Psoas muscle (tissue), 8 donors: ENCODE measurements around the gene MAP6D1. TPM values are rescaled to one million over a fixed set of nuclear protein-coding genes. Genes with fewer than 3 reads are reported as not detected.

ENCODE experiments used
- ATAC-seq, 4 donors: fragments of 200-7000 bp; cut with Tn5 transposase; one replicate each; pipeline ENCODE4 v1.9.1; 2020; ENCODE audit warnings: moderate library complexity in 3 of 4, mild to moderate bottlenecking in 2 of 4
- DNase-seq, 2 donors: peaks; one replicate each; pipeline ENCODE4 v3.0.0-alpha.2; 2020
- H3K27ac ChIP-seq: fragments of 200-600 bp; one replicate; pipeline ENCODE4 v1.8.0; 2022
- H3K27me3 ChIP-seq, 3 donors: fragments of 200-600 bp in 1 of 3; one replicate each; pipeline versions ENCODE4 v1.6.1 to v1.8.0; 2013 to 2022; ENCODE audit warnings: low read length in 2 of 3, mild to moderate bottlenecking in 2 of 3, moderate library complexity in 1 of 3; ENCODE audit not compliant: insufficient read depth in 3 of 3
- H3K36me3 ChIP-seq, 2 donors: fragments of 200-600 bp in 1 of 2; one replicate each; pipeline versions ENCODE4 v1.6.1 to v1.8.0; 2013 to 2022; ENCODE audit warnings: low read depth in 1 of 2, mild to moderate bottlenecking in 1 of 2, moderate library complexity in 1 of 2; ENCODE audit not compliant: insufficient read depth in 1 of 2
- H3K4me1 ChIP-seq: fragments of 200-600 bp; one replicate; pipeline ENCODE4 v1.8.0; 2022
- H3K4me3 ChIP-seq: fragments of 200-600 bp; one replicate; pipeline ENCODE4 v1.8.0; 2022; ENCODE audit warnings: mild to moderate bottlenecking
- H3K9me3 ChIP-seq: fragments of 200-600 bp; one replicate; pipeline ENCODE4 v1.8.0; 2022
- WGBS, 3 donors: extraction: QIAGEN DNeasy Blood & Tissue Kit; methylation state at CpG; one replicate each; pipeline versions ENCODE4 v1.1.6 to v1.1.7; 2013; 5-methylcytosine and 5-hydroxymethylcytosine counted together
- intact Hi-C, 2 donors: fragments of 100-400 bp; cut with DNase I; formaldehyde crosslinking; loops; one replicate each; pipeline versions ENCODE4 v1.11.0 to v1.14.2; 2022
- polyA plus RNA-seq, 3 donors: library from polyadenylated mRNA; stranded (reverse); fragments of 200-250 nt; gene quantifications; one replicate each; pipeline ENCODE4 v1.2.3, GENCODE V29; 2013
- total RNA-seq, 4 donors: library from RNA; stranded (reverse); fragmentation: NEBNext Ultra II Directional in 2 of 4; extraction: Animal tissue kit (Norgen Biotek cat#: 25700) in 2 of 4; gene quantifications; one replicate each; pipeline versions ENCODE4 v1.2.1 to v1.2.4, GENCODE V29; 2021 to 2023
- TF ChIP-seq, protein P1 (sequence below): fragments of 200-600 bp; IDR thresholded peaks from one replicate; pipeline ENCODE4 v1.8.0; 2022; ENCODE audit warnings: antibody characterized with exemption
- donor health status: healthy with polysubstance abuse.
- donor health status: DM: no; HTN: no; CAD: no; lungs with moderate emphysema.
- donor health status: Bipolar disorder and iron deficiency.
- donor health status: healthy.
- donor health status: DM: yes; HTN: yes; CAD: no.
- donor health status: DM: no; HTN: no; CAD: no.
- donor health status: DM: no; HTN: no; CAD: no.
- donor health status: DM: yes; HTN: yes; CAD: no.

The MAP6D1 gene
- total and polyA plus RNA-seq, 7 donors = 2.7 to 12.3 (median 5.0) TPM

- 73 to 77% (median 74%) methylated on average over 6 of the region's 6 CpGs for WGBS, 3 donors
Measured at GRCh38 chr3:183802989-183803388, 22.4 kb downstream of the MAP6D1 start.

DNA sequence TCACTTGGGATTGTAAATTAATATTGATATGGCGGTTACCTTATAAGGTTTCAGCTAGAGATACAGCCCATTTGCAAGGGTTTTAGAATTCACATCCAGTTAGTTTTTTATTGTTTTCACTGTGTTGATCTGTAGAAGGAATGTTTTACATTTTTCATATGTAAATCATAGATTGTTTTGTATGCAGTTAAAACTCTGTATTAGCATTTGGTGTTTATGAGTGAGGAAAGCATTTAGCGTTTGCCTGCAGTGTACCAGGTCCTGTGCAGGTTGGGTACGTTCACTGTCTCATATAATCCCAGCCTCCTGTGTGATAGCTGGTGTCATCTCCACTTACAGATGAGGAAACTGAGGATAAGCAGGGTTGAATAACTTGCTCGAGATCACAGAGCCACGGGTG is 23.8 kb downstream of the MAP6D1 start:
- no peak for DNase-seq
- Histone ChIP-seq H3K9me3 (no peaks in the 10 kb centered on the region), H3K36me3 (peaks cover 4 to 88% of the 10 kb centered on the region in 2 donors), H3K4me1 (no peaks in the 10 kb centered on the region), H3K27me3 (no peaks in the 10 kb centered on the region), H3K27ac (no peak overlapping the region), H3K4me3 (no peak overlapping the region)
- 87 to 94% (median 93%) methylated on average over 5 of the region's 5 CpGs for WGBS, 3 donors
- no peak for ATAC-seq
- TF ChIP-seq, protein P1, sequence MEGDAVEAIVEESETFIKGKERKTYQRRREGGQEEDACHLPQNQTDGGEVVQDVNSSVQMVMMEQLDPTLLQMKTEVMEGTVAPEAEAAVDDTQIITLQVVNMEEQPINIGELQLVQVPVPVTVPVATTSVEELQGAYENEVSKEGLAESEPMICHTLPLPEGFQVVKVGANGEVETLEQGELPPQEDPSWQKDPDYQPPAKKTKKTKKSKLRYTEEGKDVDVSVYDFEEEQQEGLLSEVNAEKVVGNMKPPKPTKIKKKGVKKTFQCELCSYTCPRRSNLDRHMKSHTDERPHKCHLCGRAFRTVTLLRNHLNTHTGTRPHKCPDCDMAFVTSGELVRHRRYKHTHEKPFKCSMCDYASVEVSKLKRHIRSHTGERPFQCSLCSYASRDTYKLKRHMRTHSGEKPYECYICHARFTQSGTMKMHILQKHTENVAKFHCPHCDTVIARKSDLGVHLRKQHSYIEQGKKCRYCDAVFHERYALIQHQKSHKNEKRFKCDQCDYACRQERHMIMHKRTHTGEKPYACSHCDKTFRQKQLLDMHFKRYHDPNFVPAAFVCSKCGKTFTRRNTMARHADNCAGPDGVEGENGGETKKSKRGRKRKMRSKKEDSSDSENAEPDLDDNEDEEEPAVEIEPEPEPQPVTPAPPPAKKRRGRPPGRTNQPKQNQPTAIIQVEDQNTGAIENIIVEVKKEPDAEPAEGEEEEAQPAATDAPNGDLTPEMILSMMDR = no peak
- intact Hi-C loops = no loop called here

More at GRCh38 chr3:183802989-183803388, 22.4 kb downstream of the MAP6D1 start:
- Histone ChIP-seq H3K9me3 (no peaks in the 10 kb centered on the region), H3K27me3 (no peaks in the 10 kb centered on the region), H3K27ac (no peak overlapping the region), H3K4me3 (no peak overlapping the region), H3K36me3 (peaks cover 7 to 96% of the 10 kb centered on the region in 2 donors), H3K4me1 (no peaks in the 10 kb centered on the region)
- DNase-seq = no peak
- intact Hi-C loops = no loop called here
- no peak for ATAC-seq
- TF ChIP-seq, protein P1 = no peak

- peaks cover 2 to 76% of the 10 kb centered on the region in 2 donors for H3K36me3 ChIP-seq
- no peaks in the 10 kb centered on the region for H3K4me1 ChIP-seq
- intact Hi-C loops = no loop called here
- no peak overlapping the region for H3K4me3 ChIP-seq
- H3K27ac ChIP-seq = no peak overlapping the region
- DNase-seq (no peak), ATAC-seq (no peak)
- no peaks in the 10 kb centered on the region for H3K9me3 ChIP-seq
- 47 to 58% (median 54%) methylated on average over 8 of the region's 8 CpGs for WGBS, 3 donors
- no peaks in the 10 kb centered on the region for H3K27me3 ChIP-seq
- TF ChIP-seq, protein P1 = no peak
Measured at GRCh38 chr3:183800243-183800863, 25.0 kb downstream of the MAP6D1 start.

GRCh38 chr3:183799461-183799860 is 25.9 kb downstream of the MAP6D1 start:
- H3K27ac ChIP-seq = no peak overlapping the region
- H3K27me3 ChIP-seq = no peaks in the 10 kb centered on the region
- ATAC-seq = no peak
- DNase-seq = no peak
- TF ChIP-seq, protein P1 = no peak
- H3K9me3 ChIP-seq = no peaks in the 10 kb centered on the region
- H3K4me1 ChIP-seq = no peaks in the 10 kb centered on the region
- WGBS, 3 donors = 66 to 80% (median 69%) methylated on average over 5 of the region's 5 CpGs
- H3K4me3 ChIP-seq = no peak overlapping the region
- intact Hi-C loops = no loop called here
- H3K36me3 ChIP-seq = peaks cover 2 to 68% of the 10 kb centered on the region in 2 donors

DNA sequence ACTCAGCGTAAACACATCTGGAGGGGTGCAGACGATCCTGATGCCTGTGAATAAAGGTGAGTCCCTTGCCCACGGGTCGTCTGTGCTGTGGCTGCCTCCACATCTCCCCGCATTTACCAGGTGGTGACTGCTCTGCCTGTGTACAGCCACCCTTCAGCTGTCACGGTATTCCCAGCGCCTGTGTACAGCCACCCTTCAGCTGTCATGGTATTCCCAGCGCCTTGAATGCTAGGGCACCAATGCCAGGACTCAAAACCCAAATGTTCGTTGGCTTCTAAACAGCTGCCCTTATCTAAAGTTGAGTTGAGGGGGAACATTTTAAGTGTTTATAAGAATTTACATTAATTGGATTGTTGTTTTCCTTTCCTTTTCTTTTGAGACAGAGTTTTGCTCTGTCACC is 27.4 kb downstream of the MAP6D1 start:
- intact Hi-C loops = no loop called here
- no peak for DNase-seq
- ATAC-seq = no peak
- TF ChIP-seq, protein P1 = no peak
- WGBS, 3 donors = 66 to 85% (median 76%) methylated on average over 9 of the region's 9 CpGs
- Histone ChIP-seq H3K4me3 (no peak overlapping the region), H3K27ac (no peak overlapping the region), H3K36me3 (peaks cover 2 to 63% of the 10 kb centered on the region in 2 donors), H3K9me3 (no peaks in the 10 kb centered on the region), H3K4me1 (no peaks in the 10 kb centered on the region), H3K27me3 (no peaks in the 10 kb centered on the region)
